NCI-H1048 (cell line): ENCODE results near the gene KRTAP26-1.

Experiments
- DNase-seq: peaks from one replicate; lab custom pipeline; 2025; lab: John Stamatoyannopoulos, UW

Gene KRTAP26-1, protein sequence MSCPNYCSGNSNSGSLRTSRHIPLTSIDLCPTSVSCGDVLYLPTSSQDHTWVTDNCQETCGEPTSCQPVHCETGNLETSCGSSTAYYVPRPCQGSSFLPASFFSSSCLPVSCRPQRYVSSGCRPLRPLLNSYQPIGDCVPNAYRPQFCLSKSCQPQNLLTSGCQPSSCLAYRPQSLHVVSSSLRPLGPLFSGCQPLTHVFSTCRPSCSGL

DNA sequence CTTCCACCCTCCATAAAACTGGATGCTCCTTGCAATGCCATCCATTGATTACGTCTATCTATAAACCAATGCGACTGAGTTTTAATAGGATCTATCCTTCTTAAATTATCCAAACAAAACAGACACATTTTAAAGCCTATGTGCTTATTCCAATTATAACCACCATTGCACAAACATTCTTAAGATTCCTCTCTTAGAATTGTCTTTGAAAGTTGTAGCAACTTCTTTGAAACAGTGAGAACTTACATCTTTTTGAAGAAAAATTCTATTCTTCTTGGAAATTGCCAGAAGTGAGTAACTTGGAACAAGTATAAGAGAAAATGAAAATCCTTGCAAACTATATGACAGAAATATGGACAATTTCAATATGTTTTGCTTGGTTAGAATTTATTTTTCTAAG, at the start of gene KRTAP26-1:
TSS of gene KRTAP26-1 (minus strand) at position 101 of the 400 bp plus-strand sequence. CDS start 280 bp downstream, outside the sequence.
- DNase-seq = no peak

DNA sequence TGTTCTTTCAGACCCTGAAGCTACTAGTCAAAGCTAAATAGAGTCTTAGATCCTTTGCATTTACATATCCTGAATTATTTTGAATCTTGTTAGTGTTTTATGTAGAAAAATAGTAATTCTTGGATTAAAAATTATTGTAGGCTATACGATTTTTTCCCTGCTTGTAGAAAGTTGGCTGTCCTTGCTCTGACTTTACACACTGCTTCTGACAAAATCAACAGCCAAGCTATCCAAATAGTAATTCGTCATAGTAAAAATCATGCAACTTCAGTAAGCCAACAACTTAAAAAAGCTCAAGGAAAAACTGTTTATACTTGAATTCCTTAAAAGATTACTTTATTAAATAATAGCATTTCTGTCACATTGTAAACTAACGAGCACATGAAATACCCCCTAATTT, 35.8 kb upstream of the KRTAP26-1 start:
- DNase-seq = no peak

DNA sequence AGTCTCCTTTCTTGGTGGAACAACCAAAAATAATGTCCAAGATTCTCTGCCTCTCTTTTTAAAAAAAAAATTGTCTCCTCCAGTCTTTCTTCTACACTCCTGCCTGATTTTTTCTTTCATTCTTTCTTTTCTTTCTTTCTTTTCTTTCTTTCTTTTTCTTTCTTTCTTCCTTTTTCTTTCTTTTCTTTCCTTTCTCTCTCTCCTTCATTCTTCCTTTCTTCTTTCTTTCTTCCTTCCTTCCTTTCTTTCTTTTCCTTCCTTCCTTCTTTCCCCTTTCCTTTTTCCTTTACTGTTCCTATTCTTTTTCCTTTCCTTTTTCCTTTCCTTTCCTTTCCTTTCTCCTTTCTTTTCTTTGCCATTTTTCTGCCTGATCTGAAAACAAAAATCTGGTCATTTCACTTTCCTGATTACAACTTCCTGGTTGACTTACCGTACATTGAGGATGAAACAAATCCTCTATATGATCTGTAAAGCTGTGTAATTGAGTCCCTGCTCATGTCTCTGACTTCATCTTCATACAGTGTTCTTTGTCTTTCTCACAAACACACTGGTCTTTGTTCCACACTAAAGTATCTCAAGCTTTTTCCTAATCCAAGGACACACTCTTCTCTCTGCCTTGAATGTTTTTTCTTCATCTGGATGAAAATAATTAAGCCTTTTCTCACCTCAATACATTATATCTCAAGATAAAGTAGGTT, 34.3 kb upstream of the KRTAP26-1 start:
- DNase-seq = no peak

DNA sequence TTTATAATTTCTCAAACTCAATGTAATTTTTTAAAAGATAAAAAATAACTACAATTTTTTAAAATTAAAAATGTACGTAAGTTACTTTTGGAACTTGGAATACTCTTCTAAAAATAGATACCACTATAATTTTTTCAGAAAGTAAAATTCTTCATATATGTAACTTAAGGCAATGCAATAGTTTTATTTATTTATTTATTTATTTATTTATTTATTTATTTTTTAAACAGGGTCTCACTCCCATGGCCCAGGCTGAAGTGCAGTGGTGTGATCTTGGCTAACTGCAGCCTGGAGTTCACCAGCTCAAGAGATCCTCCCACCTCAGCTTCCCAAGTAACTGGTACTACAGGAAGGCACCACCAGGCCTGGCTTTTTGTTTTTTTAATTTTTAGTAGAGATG, 31.4 kb upstream of the KRTAP26-1 start:
- no peak for DNase-seq

DNA sequence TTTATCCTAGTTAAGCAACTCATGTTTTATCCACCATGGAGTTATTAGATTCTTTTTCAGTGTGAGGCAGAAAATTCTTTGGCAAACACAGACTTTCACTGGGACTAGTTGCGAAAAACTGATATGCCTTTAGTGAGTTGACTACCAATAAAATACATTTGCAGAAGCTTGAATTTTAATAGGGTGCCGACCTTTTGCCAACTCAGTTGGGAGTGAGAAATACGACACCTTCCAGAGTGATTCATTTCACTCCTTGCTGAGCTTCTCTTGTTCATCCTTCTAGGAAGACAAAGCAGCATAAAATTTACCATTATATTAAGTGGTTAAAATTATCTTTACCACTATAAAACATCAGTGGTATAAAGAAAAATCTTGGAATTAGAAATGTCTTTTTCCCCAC, 29.5 kb upstream of the KRTAP26-1 start:
- DNase-seq = no peak

DNA sequence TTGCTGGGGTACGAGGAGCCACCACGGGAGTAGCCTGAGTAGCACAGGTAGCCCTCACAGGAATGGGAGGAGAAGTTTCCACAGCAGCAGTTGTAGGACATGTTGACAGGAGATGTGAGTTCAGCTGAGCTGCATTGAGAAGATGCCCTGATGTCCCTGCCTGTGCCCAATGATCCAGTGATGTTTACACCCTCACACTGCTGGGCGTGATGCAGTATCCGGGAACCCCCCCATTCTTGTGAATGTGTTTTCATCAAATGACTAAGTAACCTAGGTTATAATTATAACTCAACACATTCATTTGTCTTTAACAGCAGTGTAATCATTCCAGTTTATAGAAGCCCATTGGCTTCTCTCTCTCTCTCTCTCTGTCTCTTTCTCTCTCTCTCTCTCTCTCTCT, 28.4 kb upstream of the KRTAP26-1 start, which contains the start of gene KRTAP23-1:
TSS of gene KRTAP23-1 (minus strand) at position 101 of the 400 bp plus-strand sequence. CDS start at position 101, 0 bp downstream.
- no peak for DNase-seq

DNA sequence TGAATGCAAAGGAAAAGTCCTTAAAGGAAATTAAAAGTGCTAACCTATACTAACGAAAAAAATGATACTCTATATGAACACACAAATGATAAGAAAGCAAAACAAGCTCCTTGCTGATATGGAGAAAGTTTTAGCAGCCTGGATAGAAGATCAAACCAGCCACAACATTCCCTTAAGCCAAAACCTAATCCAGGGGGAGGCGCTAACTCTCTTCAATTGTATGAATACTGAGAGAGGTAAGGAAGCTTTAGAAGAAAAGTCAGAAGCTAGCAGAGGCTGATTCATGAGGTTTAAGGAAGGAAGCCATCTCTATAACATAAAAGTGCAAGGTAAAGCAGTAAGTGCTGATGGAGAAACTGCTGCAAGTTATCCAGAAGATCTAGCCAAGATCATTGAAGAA, 24.9 kb upstream of the KRTAP26-1 start:
- DNase-seq = no peak

DNA sequence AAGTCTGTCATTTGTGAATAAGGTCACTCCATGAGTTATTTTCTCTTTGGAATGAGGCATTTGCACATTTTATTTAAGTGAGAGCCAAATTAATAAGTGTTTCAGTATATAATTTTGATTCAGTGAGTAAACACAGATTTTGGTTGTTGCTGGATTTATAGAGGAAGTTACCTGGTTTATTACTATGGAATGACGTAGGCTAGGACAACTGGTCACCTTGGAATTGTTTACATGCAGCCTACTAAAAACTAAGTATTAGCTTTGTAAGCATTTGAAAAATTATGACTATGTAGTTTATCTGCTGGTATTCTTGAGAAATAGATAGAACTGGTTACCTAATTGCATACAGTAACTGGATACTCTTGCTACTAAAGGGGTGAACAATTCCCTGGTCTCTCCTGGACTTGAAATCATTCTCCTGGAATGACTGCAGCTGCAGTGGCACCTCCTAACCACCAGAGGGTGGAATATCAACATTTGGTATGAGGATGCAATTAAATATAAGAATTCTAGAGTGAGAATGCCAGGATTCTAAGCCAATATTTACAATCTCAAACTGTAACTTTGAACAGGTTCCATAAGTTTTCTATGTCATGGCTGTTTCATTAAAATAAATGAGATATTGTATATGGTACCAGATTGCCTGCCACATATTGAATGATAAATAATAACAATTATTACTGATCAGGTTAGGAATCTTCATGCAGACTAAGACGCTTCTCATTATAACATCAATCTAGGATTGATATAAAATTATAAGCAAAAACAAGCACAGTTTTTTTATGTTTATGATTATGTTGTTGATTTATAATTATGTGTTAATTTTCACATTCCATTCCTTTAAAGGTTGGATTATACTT, 20.8 kb upstream of the KRTAP26-1 start:
- DNase-seq = no peak

DNA sequence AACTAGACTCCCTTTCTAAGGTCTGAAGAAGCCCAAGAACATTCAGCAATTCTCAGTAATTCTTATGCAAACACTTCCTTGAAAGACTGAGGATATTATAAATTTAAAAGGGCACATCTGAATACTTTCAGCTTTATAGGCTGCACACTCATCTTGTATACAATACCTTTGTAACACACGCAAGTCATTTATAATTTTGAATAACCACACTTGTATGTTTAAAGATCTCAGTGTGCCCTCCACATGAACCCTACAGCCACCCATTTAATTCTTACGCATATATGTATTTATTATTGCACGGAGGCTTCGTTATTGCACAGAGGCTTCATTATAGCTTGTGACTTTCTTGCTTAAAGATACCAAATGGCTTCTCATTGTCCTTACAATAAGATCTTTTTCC, 18.6 kb upstream of the KRTAP26-1 start:
- no peak for DNase-seq

DNA sequence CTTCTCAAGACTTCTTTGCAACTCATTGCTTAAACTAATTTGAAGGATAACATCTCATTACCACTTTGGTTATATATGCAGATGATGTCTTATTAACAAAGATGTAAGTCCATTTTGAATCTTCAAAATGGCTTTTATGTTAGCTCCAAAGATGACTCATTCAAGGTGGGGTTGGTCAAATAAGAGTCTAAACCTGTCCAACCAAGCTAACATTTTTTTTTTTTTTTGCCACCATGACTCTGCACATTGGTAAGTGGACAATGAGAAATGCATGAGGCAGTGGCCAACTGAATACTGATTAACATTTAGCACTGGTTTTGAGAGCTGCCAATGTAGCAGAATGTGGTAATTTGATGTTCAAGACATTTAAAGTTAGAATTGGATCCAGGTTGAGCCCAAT, 17.7 kb upstream of the KRTAP26-1 start:
- no peak for DNase-seq

DNA sequence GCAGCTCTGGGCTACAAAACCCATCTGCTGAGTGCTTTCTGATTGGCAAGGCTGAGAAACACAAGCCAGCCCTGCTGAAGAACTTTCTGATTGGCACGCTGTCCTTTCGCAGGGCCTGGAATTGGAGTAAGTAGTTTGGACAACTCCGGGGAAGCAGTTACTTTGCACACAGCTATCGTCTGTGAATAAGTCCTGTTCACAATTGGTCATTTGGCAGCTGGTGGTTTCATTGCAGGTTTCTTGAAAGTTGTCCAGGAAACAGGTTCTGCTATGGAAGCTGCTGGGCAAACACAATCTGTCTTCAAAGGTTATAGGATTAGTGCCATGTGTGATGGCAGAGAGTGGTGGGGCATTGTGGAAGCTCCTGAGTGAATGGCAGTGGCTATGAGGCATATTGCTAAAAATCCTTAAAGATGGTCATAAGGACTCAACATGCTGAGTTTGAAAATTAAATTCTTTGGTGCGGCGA, 17.2 kb upstream of the KRTAP26-1 start, which contains the start of gene KRTAP27-1:
TSS of gene KRTAP27-1 (minus strand) at position 419 of the 469 bp plus-strand sequence. CDS start at position 393, 26 bp downstream.
- DNase-seq = no peak

DNA sequence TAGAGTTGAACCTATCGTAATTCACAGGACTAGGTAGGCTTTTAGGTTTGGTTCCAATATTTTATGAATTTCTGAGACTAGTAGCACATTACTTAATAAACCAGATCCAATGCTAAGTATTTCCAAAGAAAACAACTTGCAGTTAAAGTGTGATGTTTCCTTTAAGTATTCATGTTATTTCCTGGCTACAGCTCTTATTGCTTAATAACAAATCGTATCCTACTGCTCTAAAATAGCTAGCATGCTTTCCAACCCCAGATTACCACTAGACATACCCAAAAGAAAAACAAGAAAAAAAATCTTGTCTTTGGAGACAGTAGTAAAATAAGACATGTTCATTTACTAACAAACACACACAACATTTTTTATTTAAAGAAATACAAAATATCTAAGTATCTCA, 16.5 kb upstream of the KRTAP26-1 start:
- no peak for DNase-seq

DNA sequence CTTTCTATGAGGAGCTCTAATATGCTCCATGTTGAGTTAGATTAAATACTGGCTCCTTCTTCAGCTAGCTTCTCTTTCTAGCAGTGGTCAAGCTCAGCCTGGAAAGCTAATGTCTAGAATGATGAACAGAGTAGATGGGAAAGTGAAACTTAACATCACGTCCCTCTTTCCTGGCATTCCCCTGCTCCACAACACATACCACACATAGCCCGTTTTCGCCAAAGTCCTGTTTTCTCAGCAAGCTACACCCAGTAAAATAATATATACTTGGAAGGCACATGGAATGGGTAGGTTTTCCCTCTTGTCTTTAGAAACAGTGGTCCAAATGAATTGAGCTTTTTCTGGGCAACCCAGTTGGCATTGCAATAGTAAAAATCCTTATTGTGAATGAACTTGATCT, 13.6 kb upstream of the KRTAP26-1 start:
- DNase-seq = no peak

DNA sequence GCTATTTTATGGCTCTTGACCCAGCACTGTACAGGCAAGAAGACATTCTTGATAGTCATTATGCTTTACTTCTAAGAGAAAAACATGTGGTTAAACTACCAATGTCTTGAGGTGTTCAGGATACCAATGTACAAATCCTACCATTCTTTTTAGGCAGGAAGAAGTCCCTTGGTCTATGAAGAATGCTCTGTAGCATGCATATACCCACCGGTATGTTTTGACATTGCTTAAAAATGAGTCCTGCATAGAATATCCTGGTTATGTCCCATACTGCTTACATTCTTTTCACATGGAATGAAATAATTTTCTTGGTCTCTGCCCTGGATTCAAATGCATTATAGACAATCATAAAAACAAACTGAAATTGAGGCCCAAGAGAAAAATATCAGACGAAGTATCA, 12.6 kb upstream of the KRTAP26-1 start:
- no peak for DNase-seq

DNA sequence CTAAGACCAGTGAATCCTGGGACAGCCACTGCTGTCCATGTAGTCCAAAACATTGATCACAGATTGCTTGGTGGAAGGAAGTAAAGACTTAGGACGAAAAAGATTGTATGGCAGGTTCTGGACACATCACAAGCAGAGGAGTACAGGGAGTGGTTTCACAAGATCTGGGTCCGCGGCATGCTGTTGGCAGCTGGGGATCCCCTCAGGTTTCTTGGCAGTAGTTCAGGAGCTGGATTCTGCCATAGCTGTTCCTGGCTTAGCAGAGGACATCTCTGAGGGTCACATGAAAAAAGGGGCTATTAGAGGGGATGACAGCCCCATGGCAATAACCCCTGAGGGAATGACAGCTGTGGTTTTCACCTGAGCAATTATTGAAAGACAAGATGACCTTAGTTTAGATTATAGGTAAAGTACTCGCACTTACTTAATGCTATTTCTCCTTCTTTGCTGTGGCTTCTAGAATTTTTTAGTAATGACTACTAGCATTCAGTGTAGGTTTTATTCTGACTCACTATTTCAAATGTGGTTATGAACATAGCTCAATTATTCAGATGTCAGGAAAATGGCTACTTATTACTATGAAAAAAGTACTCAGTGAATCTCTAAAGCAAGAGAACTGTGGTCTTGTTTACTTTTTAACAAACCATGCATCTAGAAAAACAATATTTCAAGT, 9.2 kb upstream of the KRTAP26-1 start:
- DNase-seq = no peak

DNA sequence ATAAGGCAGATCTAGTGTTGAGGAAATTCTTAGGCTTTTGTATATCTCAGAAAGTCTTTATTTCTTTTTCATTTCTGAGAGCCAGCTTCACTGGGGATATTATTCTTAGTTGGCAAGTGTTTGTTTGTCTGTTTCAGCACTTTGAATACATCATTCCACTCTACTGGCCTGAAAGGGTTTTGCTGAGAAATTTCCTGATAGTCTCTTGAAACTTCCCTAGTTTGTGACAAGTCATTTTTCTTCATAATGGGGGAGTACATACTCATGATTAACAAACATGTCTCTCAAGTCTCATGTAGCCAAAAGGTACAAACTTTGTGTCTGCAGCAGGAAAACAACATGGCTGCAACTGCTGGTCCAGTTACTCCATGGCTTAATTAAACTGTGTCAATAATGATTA, 6.3 kb upstream of the KRTAP26-1 start:
- DNase-seq = no peak

DNA sequence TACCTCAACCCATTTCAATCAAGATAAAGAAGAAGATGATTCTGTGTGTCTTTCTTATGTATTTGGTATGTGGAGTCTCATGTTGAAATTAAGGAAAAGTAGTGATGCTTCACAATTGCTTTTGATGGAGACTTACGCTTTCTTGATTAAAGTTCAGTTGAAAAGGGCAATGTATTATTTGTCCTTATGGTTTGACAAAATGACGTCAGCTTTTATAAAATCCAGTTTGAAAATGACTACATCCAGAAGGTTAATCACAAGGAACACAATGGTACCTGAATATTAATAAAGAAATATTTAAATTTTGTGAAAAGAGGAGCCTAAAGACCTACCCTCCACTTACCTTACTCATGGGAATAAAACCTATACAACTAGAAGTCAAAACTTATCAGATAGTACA, 4.4 kb downstream of the KRTAP26-1 start:
- DNase-seq = no peak

DNA sequence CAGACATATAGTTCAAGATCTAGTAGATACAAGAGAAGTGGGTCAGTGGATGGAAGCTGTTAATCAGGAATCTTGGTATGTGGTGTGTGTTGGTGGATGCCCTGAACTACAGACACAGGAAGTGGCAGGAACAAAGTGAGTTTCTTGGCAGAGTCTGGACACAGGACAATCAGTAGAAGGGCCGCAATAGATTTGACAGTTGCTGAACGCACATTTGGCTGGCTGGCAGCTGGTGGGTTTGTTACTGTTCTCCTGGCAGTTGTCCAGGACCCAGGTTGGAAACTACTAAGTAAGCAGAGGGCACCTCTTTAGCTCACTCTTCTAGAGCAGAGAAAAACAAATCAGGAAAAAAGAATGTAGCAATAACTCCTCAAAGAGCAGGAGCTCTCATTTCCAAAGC, 13.2 kb downstream of the KRTAP26-1 start:
- DNase-seq = no peak

DNA sequence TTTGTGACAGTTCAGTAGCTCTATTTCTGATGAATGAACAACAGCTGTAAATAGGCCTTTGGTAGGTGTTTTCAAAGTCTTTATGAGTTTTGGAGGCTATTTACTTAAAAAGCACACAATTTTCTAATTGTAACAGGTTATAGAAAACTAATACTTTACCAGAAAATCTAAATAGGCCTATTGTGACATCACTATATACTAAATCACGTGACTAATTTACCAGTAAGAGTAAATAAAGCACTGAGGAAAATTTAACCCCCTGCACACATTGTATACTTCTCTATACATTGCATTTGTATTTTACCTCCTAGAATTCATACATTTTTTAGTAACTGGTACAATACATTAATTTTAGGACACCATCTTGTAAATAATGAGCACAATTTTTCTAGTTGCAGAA, 15.0 kb downstream of the KRTAP26-1 start:
- no peak for DNase-seq

DNA sequence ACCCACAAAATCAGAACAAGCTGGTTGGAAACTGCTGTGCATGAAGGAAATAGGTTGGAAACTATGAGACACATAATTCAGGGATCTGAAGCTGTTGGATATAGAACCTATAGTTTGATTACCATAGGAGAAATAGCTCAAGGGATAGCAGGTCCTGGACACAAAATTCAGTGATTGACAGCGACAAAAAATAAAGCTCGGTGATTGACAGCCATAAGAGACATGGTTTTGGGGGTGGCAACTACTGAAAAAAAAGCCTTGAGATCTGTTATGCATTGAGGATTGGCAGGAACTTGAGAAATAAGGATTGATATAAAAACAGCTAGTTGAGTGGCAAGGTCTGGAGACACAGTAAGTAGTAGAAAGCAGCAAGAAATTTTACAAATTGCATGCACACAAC, 30.9 kb downstream of the KRTAP26-1 start, which contains the start of gene KRTAP25-1:
TSS of gene KRTAP25-1 (minus strand) at position 300 of the 400 bp plus-strand sequence. CDS start at position 276, 24 bp downstream.
- DNase-seq = no peak

DNA sequence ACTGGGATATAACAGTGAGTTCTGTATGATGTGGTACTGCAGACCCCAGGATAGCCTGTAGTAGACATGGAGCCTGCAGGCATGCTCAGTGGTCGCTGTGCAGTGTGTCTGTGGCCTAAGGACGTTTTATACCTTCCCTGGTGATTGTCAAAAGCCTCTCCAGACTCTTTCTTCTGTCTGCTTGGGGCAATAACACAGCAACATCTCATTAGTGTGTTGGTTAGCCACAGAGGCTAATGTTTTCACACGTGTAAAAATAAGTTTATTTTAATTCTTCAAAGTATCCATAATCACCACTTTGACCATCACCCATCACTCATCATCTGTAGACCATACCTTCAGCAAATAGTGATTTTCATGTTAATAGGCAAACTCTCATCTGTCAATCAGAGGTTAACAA, 37.3 kb downstream of the KRTAP26-1 start, which contains the start of gene KRTAP24-1:
TSS of gene KRTAP24-1 (minus strand) at position 101 of the 400 bp plus-strand sequence. CDS start at position 83, 18 bp downstream.
- no peak for DNase-seq

DNA sequence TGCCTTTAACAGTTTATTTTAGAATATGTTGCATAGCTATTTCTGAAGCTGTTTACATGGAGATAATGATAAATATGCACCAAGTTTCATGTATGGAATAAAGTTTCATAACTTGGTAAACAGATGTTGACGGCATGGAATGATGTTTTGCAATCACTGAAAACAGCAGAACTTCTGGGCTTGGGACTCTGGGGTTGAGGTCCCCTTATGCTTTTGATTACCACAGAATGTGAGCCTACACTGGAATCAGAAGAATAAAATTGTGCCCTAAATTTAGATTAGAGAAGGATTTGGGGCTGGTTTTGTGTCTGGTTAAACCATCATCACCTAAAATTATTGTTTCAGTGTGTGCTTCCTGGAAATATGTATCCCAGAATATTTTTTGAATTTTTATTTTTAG, 48.5 kb downstream of the KRTAP26-1 start:
- no peak for DNase-seq
